Loucy (cell line): ENCODE measurements around the gene TRIM33.

Experiments used
- CTCF ChIP-seq: fragments of 200-600 bp; sonication (generic); conservative IDR thresholded peaks from 2 replicates; pipeline ENCODE4 v1.5.1; 2014; ENCODE audit warnings: mild to moderate bottlenecking, antibody characterized with exemption, low read length
- EZH2phosphoT487 ChIP-seq: fragments of 200-600 bp; IDR thresholded peaks from 2 replicates; pipeline ENCODE4 v1.6.1; 2018; ENCODE audit warnings: antibody characterized with exemption, mild to moderate bottlenecking, moderate library complexity, borderline replicate concordance

- TF ChIP-seq CTCF (no peak), EZH2phosphoT487 (no peak)
Observed at GRCh38 chr1:114550336-114550735, 39.3 kb upstream of the TRIM33 start.
